Stomach (tissue), 9 donors: ENCODE measurements around the gene MAN1A1. TPM values are rescaled to one million over a fixed set of nuclear protein-coding genes. Genes with fewer than 3 reads are reported as not detected.

ENCODE experiments used
- DNase-seq, 2 donors: peaks; one replicate each; pipeline versions ENCODE4 v3.0.0 to v3.0.0-alpha.2; 2013 to 2019
- H3K27ac ChIP-seq, 5 donors: fragments of 200-600 bp in 4 of 5; sonication (generic) in 4 of 5; one replicate each; pipeline ENCODE4 v1.5.1; 2013 to 2019; ENCODE audit warnings: mild to moderate bottlenecking in 1 of 5, moderate library complexity in 1 of 5
- H3K27me3 ChIP-seq, 3 donors: fragments of 200-600 bp; sonication (generic); one replicate each; pipeline ENCODE4 v1.5.1; 2017 to 2019; ENCODE audit warnings: mixed run types in 1 of 3
- H3K36me3 ChIP-seq, 4 donors: fragments of 200-600 bp; sonication (generic); 1 replicate in 3 of 4; 2 replicates in 1 of 4; pipeline ENCODE4 v1.5.1; 2016 to 2019
- H3K4me1 ChIP-seq, 4 donors: fragments of 200-600 bp; sonication (generic); one replicate each; pipeline ENCODE4 v1.5.1; 2016 to 2019
- H3K4me3 ChIP-seq, 4 donors: fragments of 200-600 bp; sonication (generic) in 3 of 4; one replicate each; pipeline ENCODE4 v1.5.1; 2016 to 2019; ENCODE audit warnings: mild to moderate bottlenecking in 1 of 4
- H3K9me3 ChIP-seq, 4 donors: fragments of 200-600 bp; sonication (generic); one replicate each; pipeline ENCODE4 v1.5.1; 2016 to 2019
- EP300 ChIP-seq: sonication (generic); formaldehyde crosslinking; IDR thresholded peaks from one replicate; pipeline ENCODE4 v1.6.1; 2017; ENCODE audit warnings: antibody characterized with exemption
- POLR2A ChIP-seq, 4 donors: fragments of 450-650 bp; IDR thresholded peaks; one replicate each; pipeline ENCODE4 v1.6.1; 2016; ENCODE audit warnings: antibody characterized with exemption in 4 of 4, control low read depth in 2 of 4, mild to moderate bottlenecking in 1 of 4, moderate library complexity in 1 of 4
- POLR2AphosphoS5 ChIP-seq, 3 donors: sonication (generic); formaldehyde crosslinking; IDR thresholded peaks; one replicate each; pipeline ENCODE4 v1.6.1; 2016; ENCODE audit warnings: antibody characterized with exemption in 3 of 3
- WGBS, 5 donors: extraction: QIAGEN DNeasy Blood & Tissue Kit in 3 of 5; methylation state at CpG; one replicate each; pipeline versions ENCODE4 v1.1.5 to v1.1.7; 2013 to 2018; 5-methylcytosine and 5-hydroxymethylcytosine counted together
- intact Hi-C: fragments of 100-400 bp; cut with DNase I; formaldehyde crosslinking; loops from one replicate; pipeline ENCODE4 v1.15.1; 2023; ENCODE audit warnings: low total_unique reads
- polyA plus RNA-seq, 3 donors: library from polyadenylated mRNA; stranded (reverse); fragments of 200-250 nt; gene quantifications; one replicate each; pipeline ENCODE4 v1.2.3, GENCODE V29; 2013
- total RNA-seq, 5 donors: library from RNA; depleted of rRNA; stranded (reverse); fragments of >200 nt; gene quantifications; one replicate each; pipeline versions ENCODE4 v1.1.0 to v1.2.3, GENCODE V29; 2014 to 2016
- TF ChIP-seq, protein P1 (sequence below), 7 experiments: fragments of 450-650 bp in 4 of 7; fragments of 200-600 bp in 3 of 7; sonication (generic) in 3 of 7; IDR thresholded peaks; one replicate each; pipeline ENCODE4 v1.5.1; 2016 to 2019; ENCODE audit warnings: antibody characterized with exemption in 7 of 7, control low read depth in 2 of 7, mild to moderate bottlenecking in 1 of 7
- donor health status: healthy with polysubstance abuse.
- donor health status: Bipolar disorder and iron deficiency.
- donor health status: healthy.

Gene MAN1A1
- total and polyA plus RNA-seq, 8 donors = 8.0 to 132 (median 47.9) TPM

DNA sequence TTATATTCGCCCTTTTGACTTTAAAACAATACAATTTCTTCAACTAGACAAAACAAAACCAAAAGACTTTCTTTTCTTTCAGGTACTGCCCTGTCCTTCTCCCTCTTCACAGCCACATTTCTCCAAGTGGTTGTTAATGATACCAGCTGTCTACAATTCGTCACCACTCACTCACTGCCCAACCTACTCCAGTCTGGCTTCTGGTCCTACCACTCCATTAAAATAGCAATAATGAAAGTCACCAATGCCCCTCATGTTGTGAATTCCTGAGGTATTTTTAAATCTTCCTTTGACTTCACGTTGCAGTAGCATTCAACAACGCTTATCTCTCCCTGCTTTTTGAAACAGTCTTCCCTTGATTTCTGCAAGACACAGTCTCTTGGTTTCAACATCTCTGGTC is 11.6 kb upstream of the MAN1A1 start:
- intact Hi-C loops = no loop called here
- Histone ChIP-seq H3K27me3 (no peaks in the 10 kb centered on the region), H3K36me3 (no peaks in the 10 kb centered on the region), H3K9me3 (no peaks in the 10 kb centered on the region), H3K4me1 (no peaks in the 10 kb centered on the region), H3K27ac (no peak overlapping the region), H3K4me3 (no peak overlapping the region)
- 91 to 98% (median 92%) methylated on average over 4 of the region's 4 CpGs for WGBS, 5 donors
- DNase-seq = no peak
- TF ChIP-seq, protein P1, sequence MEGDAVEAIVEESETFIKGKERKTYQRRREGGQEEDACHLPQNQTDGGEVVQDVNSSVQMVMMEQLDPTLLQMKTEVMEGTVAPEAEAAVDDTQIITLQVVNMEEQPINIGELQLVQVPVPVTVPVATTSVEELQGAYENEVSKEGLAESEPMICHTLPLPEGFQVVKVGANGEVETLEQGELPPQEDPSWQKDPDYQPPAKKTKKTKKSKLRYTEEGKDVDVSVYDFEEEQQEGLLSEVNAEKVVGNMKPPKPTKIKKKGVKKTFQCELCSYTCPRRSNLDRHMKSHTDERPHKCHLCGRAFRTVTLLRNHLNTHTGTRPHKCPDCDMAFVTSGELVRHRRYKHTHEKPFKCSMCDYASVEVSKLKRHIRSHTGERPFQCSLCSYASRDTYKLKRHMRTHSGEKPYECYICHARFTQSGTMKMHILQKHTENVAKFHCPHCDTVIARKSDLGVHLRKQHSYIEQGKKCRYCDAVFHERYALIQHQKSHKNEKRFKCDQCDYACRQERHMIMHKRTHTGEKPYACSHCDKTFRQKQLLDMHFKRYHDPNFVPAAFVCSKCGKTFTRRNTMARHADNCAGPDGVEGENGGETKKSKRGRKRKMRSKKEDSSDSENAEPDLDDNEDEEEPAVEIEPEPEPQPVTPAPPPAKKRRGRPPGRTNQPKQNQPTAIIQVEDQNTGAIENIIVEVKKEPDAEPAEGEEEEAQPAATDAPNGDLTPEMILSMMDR (IDR thresholded peaks at IDR 0.05) = no peak
- no peak for TF ChIP-seq POLR2AphosphoS5 (IDR thresholded peaks at IDR 0.05)

DNA sequence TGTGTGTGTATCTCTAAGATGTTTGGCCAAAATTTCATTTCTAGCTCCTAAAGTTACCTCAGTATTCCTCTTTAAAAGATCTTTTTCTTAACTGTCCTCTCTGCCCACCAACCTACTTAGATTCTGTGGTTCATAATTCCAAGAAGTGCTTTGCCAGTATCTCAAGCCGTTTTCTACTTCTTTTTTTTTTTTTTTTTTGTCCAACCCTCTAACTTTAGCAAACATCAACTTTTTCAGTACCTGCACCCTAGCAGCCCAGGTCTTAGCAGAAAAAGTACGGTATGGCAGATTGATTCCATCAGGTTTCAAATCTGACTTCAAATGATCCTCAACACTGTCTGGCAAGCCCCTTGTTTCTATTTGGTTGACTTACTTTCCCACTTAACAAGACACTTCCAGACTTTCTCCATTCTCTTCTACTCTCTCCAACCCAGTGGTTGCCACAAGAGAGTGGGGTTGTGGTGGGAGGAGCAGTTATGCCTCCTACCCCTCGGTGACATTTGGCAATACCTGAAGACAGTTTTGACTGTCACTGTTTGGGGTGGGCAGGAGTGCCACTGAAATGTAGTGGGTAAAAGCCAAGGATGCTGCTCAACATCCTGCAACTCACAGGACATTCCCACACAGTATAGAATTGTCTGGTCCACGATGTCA is 10.8 kb upstream of the MAN1A1 start:
- no peak for DNase-seq
- H3K27me3 ChIP-seq = no peaks in the 10 kb centered on the region
- intact Hi-C loops = no loop called here
- no peak overlapping the region for H3K4me3 ChIP-seq
- no peaks in the 10 kb centered on the region for H3K9me3 ChIP-seq
- no peaks in the 10 kb centered on the region for H3K4me1 ChIP-seq
- WGBS, 5 donors = 71 to 84% (median 79%) methylated on average over 4 of the region's 4 CpGs
- H3K27ac ChIP-seq = no peak overlapping the region
- no peaks in the 10 kb centered on the region for H3K36me3 ChIP-seq
- no peak for TF ChIP-seq EP300
- TF ChIP-seq, protein P1 (IDR thresholded peaks at IDR 0.05) = no peak
- TF ChIP-seq POLR2A (IDR thresholded peaks at IDR 0.05) = no peak

DNA sequence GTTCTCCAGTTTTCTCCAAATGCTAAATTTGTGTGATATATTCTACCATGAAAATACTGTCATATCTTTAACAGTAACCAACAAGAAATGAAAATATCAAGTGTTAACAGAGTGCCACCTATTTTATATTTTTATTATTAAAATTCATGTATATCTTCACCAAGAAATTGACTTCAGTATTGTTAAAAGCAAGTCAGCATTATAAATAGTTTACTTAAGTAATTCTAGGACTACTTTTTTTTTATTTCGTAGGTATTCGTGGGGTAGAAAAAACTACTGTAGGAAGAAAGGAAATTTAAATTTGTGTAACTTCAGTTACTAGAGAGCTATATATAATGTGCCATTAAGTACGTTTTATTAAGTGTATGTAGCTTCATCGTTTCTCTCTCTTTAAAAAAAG is 6.3 kb upstream of the MAN1A1 start:
- no peaks in the 10 kb centered on the region for H3K36me3 ChIP-seq
- WGBS, 5 donors = 85 to 92% (median 91%) methylated on average over 4 of the region's 4 CpGs
- no peaks in the 10 kb centered on the region for H3K9me3 ChIP-seq
- no peaks in the 10 kb centered on the region for H3K27me3 ChIP-seq
- TF ChIP-seq POLR2A (IDR thresholded peaks at IDR 0.05) (no peak), POLR2AphosphoS5 (IDR thresholded peaks at IDR 0.05) (no peak), EP300 (no peak)
- TF ChIP-seq, protein P1 (IDR thresholded peaks at IDR 0.05) = no peak
- H3K4me3 ChIP-seq = no peak overlapping the region
- DNase-seq = no peak
- peaks cover 0 to 23% (median 7%) of the 10 kb centered on the region in 4 donors for H3K4me1 ChIP-seq
- intact Hi-C loops = no loop called here
- peak overlapping the region in 1 of 5 donors; percentile 43 for H3K27ac ChIP-seq

DNA sequence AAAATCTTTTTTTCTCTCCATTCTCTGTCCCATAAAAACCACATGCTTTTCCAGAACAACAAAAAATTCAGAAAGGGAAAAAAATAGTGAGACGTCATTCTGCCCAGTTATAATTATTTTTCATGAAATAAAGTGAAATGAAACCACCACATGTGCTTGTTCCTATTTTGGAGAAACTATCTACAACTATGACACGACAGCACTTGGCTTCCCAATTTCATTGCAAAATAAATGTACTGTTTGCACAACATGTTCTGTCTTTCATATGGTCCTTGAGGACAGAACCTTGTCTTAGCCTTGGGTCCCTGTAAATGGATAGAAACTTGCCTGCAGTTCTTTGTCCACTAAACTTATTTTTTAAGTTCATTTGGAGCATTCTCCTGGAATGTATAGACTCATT is 5.6 kb upstream of the MAN1A1 start:
- Histone ChIP-seq H3K4me1 (peaks cover 0 to 27% (median 7%) of the 10 kb centered on the region in 4 donors), H3K27ac (peak overlapping the region in 2 of 5 donors; percentile 43 to 44), H3K36me3 (no peaks in the 10 kb centered on the region), H3K27me3 (no peaks in the 10 kb centered on the region), H3K4me3 (no peak overlapping the region), H3K9me3 (no peaks in the 10 kb centered on the region)
- TF ChIP-seq POLR2AphosphoS5 (IDR thresholded peaks at IDR 0.05) (peak; percentile 44 to 49 (median 45)), EP300 (no peak), POLR2A (IDR thresholded peaks at IDR 0.05) (no peak)
- WGBS, 5 donors = 64 to 82% (median 81%) methylated on average over 2 of the region's 2 CpGs
- intact Hi-C loops = no loop called here
- no peak for DNase-seq

DNA sequence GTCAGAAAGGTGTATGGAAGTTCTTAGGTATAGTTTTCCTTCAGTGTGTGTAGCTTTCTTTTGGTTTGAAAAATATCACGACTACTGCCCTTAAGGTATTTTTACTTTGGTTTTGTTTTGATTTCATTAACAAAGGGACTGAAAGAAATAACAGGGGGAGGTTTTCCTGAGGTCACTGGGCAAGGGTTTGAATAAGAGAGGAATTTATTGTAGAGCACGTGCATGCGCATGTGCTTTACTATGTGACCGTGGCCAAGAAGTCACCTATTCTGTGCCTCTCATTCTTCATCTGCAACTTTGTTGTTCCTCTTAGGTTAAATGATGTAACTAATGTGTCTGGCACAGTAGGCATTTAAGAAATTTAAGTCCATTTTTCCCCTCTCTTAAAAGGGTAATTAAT is 4.1 kb upstream of the MAN1A1 start:
- no peak for TF ChIP-seq POLR2A (IDR thresholded peaks at IDR 0.05)
- no peak for TF ChIP-seq POLR2AphosphoS5 (IDR thresholded peaks at IDR 0.05)
- TF ChIP-seq, protein P1 (IDR thresholded peaks at IDR 0.05) = no peak
- no peak for TF ChIP-seq EP300
- Histone ChIP-seq H3K9me3 (no peaks in the 10 kb centered on the region), H3K4me1 (peaks cover 0 to 27% (median 9%) of the 10 kb centered on the region in 4 donors), H3K4me3 (no peak overlapping the region), H3K27me3 (no peaks in the 10 kb centered on the region), H3K36me3 (no peaks in the 10 kb centered on the region), H3K27ac (no peak overlapping the region)
- no peak for DNase-seq
- WGBS, 5 donors = 73 to 89% (median 82%) methylated on average over 4 of the region's 4 CpGs
- intact Hi-C loops = no loop called here
